K562 (cell line): Measurements from ENCODE around the gene BCL3. TPM values are rescaled to one million over a fixed set of nuclear protein-coding genes. Genes with fewer than 3 reads are reported as not detected.
"Not testable (repeated sequence)": the region's sequence is repeated elsewhere in the genome, so short reads cannot be mapped to it uniquely, and the experiment has no call there.

ENCODE experiments used
- ATAC-seq: fragments of 200-7000 bp; cut with Tn5 transposase; 3 replicates; pipeline ENCODE4 v1.9.1; 2020; ENCODE audit warnings: moderate library complexity
- BruUV-seq: library from RNA; stranded (reverse); fragments of 400-500 nt; replicated peaks from 2 replicates; lab custom pipeline; 2021; lab: Mats Ljungman, UMichigan
- CTCF ChIA-PET: fragments of 300-600 bp; formaldehyde crosslinking; extraction: SDS; loops from one replicate; lab custom pipeline; 2021; ENCODE audit warnings: low intra/inter-chr PET ratio; lab: Yijun Ruan, JAX
- POLR2A ChIA-PET: fragments of 300-600, 350-650 bp; sonication (Branson Sonifier 250); formaldehyde crosslinking; extraction: SDS; loops from one replicate; lab custom pipeline; 2021; ENCODE audit warnings: antibody characterized with exemption, inconsistent platforms; lab: Yijun Ruan, JAX
- DNase-seq, 4 experiments: peaks; one replicate each; pipeline versions ENCODE4 v3.0.0 to v3.0.0-alpha.2; 2011 to 2018; ENCODE audit warnings: low spot score in 3 of 4, mixed read lengths in 3 of 4; ENCODE audit errors: extremely low read depth in 1 of 4
- FAIRE-seq: peaks from 2 replicates; lab custom pipeline; 2011; peaks lifted over from hg19 to GRCh38; lab: Jason Lieb, UNC
- H2AFZ ChIP-seq: 2 replicates; pipeline ENCODE4 v1.6.0; 2011; ENCODE audit warnings: low read depth, low read length, control low read depth, inconsistent platforms
- H3K27ac ChIP-seq: fragments of 200-600 bp; 3 replicates; pipeline ENCODE4 v1.8.0; 2011; ENCODE audit warnings: low read depth, mild to moderate bottlenecking, control low read depth, inconsistent platforms, low read length, moderate library complexity, mixed read lengths; ENCODE audit errors: extremely low read depth
- H3K27me3 ChIP-seq, 2 experiments: fragments of 300-600 bp in 1 of 2; 2 replicates in 1 of 2; 3 replicates in 1 of 2; pipeline versions ENCODE4 v1.6.0 to v1.8.0; 2011; ENCODE audit warnings: inconsistent platforms in 2 of 2, low read length in 2 of 2, mild to moderate bottlenecking in 1 of 2, mixed read lengths in 1 of 2, moderate library complexity in 1 of 2; ENCODE audit not compliant: control insufficient read depth in 2 of 2, insufficient read depth in 2 of 2
- H3K36me3 ChIP-seq: fragments of 300-600 bp; 3 replicates; pipeline ENCODE4 v1.8.0; 2011; ENCODE audit warnings: mild to moderate bottlenecking, low read length, inconsistent platforms; ENCODE audit not compliant: control insufficient read depth, insufficient read depth
- H3K4me1 ChIP-seq, 2 experiments: fragments of 200-600 bp in 1 of 2; replicated peaks in 1 of 2; 2 replicates in 1 of 2; 3 replicates in 1 of 2; pipeline versions ENCODE4 v1.5.1 to v1.8.0; 2011; ENCODE audit warnings: inconsistent platforms in 2 of 2, low read length in 2 of 2, mild to moderate bottlenecking in 1 of 2, mixed read lengths in 1 of 2, moderate library complexity in 1 of 2; ENCODE audit not compliant: control insufficient read depth in 2 of 2, insufficient read depth in 2 of 2
- H3K4me2 ChIP-seq: 2 replicates; pipeline ENCODE4 v1.6.1; 2011; ENCODE audit warnings: low read length, control low read depth, inconsistent platforms, mixed read lengths; ENCODE audit not compliant: insufficient read depth
- H3K4me3 ChIP-seq: fragments of 200-600 bp; sonication (generic), shearing (Covaris generic); 2 replicates; pipeline ENCODE4 v1.5.1; 2016; ENCODE audit warnings: control low read depth, inconsistent platforms
- H3K79me2 ChIP-seq: fragments of 200-600 bp; 3 replicates; pipeline ENCODE4 v1.8.0; 2011; ENCODE audit warnings: low read length, inconsistent platforms; ENCODE audit not compliant: control insufficient read depth, insufficient read depth
- H3K9ac ChIP-seq, 2 experiments: 2 replicates each; pipeline versions ENCODE4 v1.6.0 to v1.6.1; 2011; ENCODE audit warnings: low read depth in 2 of 2, low read length in 2 of 2, control low read depth in 1 of 2, inconsistent platforms in 1 of 2, mild to moderate bottlenecking in 1 of 2, mixed read lengths in 1 of 2; ENCODE audit not compliant: insufficient read depth in 1 of 2
- H3K9me1 ChIP-seq: one replicate; pipeline ENCODE4 v1.6.0; 2011; ENCODE audit warnings: inconsistent platforms, mild to moderate bottlenecking, low read length, moderate library complexity; ENCODE audit not compliant: control insufficient read depth, insufficient read depth
- H3K9me3 ChIP-seq: replicated peaks from 2 replicates; pipeline ENCODE4 v1.5.1; 2011; ENCODE audit warnings: low read depth, low read length, inconsistent platforms; ENCODE audit not compliant: control insufficient read depth, insufficient read depth
- H4K20me1 ChIP-seq: replicated peaks from 2 replicates; pipeline ENCODE4 v1.6.1; 2011; ENCODE audit warnings: low read length, inconsistent platforms, mixed read lengths; ENCODE audit not compliant: control insufficient read depth, insufficient read depth
- ZBTB49 ChIP-seq: sonication (generic); formaldehyde crosslinking; IDR thresholded peaks from 2 replicates; pipeline ENCODE4 v1.8.0; 2022; ENCODE audit warnings: missing genetic modification reagents, mild to moderate bottlenecking, borderline replicate concordance
- ZNF41 ChIP-seq: fragments of 250-450 bp; sonication (Bioruptor Pico); conservative IDR thresholded peaks from 2 replicates; pipeline ENCODE4 v1.4.0; 2020; ENCODE audit warnings: mild to moderate bottlenecking
- whole genome bisulfite sequencing: fragments of 100-300 bp; shearing (Covaris generic); methylation state at CpG from one replicate; pipeline ENCODE4 v1.1.6; 2016; ENCODE audit warnings: low coverage, mixed read lengths; ENCODE audit not compliant: insufficient coverage; ENCODE audit errors: missing lambda C conversion rate; 5-methylcytosine and 5-hydroxymethylcytosine counted together
- in situ Hi-C: fragments of 300-500 bp; cut with MboI; formaldehyde crosslinking; loops from 4 replicates; pipeline ENCODE4 v1.15.0; 2018; ENCODE audit warnings: inconsistent platforms, mixed read lengths
- intact Hi-C: fragments of 100-400 bp; cut with micrococcal nuclease; formaldehyde crosslinking; loops from 2 replicates; pipeline ENCODE4 v1.14.2; 2022
- polyA plus RNA-seq, 8 experiments: library from polyadenylated mRNA; depleted of rRNA in 4 of 8; stranded (reverse) in 5 of 8; unstranded in 3 of 8; fragments of >200 nt; fragmentation: Nextera tagmentation in 2 of 8; fragmentation: Illumina TruSeq in 1 of 8; extraction: Ambion mirVana in 2 of 8; extraction: Trizol in 1 of 8; gene quantifications; 2 replicates each; pipeline versions ENCODE4 v1.2.1 to v1.2.3, GENCODE V29; 2011 to 2014; ENCODE audit warnings: inconsistent platforms in 1 of 8, missing spikeins in 1 of 8
- total RNA-seq, 7 experiments: library from RNA; depleted of rRNA in 6 of 7; stranded (reverse); fragments of >200 nt in 6 of 7; fragmentation: Illumina TruSeq in 2 of 7; extraction: Trizol in 2 of 7; gene quantifications; 2 replicates each; pipeline versions ENCODE4 v1.2.1 to v1.2.3, GENCODE V29; 2011 to 2021; ENCODE audit warnings: low replicate concordance in 1 of 7

BCL3 gene
- total and polyA plus RNA-seq, 9 of the 15 experiments (the other 6 are each of a cell fraction or from before 2014, with no cell fraction given): 0.03 to 2.4 (median 0.50) TPM; not detected in 1

GRCh38 chr19:44779150-44779549, 30.6 kb downstream of the BCL3 start (continued):
- no peak for TF ChIP-seq ZBTB49 (CRISPR knock-in tag)
- no peak for TF ChIP-seq ZNF41 (CRISPR knock-in tag)

- H3K36me3 ChIP-seq, H2AFZ ChIP-seq, ATAC-seq, in situ Hi-C loops, FAIRE-seq, CTCF ChIA-PET, H3K9ac ChIP-seq, H3K9me1 ChIP-seq, intact Hi-C loops, H3K4me2 ChIP-seq, DNase-seq, H3K27ac ChIP-seq, H3K27me3 ChIP-seq, BruUV-seq, H3K9me3 ChIP-seq, H4K20me1 ChIP-seq, POLR2A ChIA-PET, H3K4me3 ChIP-seq, H3K79me2 ChIP-seq: not testable (repeated sequence)
- WGBS: no CpG with 5 or more reads among the region's 2 CpGs
- peaks cover 0 to 13% of the 10 kb centered on the region in 2 experiments; a peak in 2 of 5 replicates for H3K4me1 ChIP-seq
Observed at GRCh38 chr19:44781694-44782093, 33.2 kb downstream of the BCL3 start.
